ENCODE results near the gene FOXRED1.

DNA sequence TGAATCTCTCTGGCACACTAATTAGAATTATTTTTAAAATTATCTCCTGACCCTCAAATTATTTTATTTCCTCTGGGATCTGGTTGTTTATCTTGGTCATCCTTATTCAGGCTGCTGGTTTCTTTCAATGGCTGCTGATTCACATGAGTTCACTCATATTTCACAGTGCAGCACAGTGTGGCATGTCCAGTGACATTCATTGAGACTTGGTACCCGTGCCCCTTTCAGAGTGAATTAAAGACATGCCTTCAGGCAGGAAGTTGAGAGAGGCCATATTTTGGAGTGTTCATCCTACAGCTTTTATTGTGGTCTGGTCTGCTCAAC is 48.4 kb downstream of the FOXRED1 start:
- no peak for TF ChIP-seq EP300 (IDR thresholded peaks at IDR 0.05)
- no peak for TF ChIP-seq CTCF (IDR thresholded peaks at IDR 0.05)
- TF ChIP-seq POLR2A (IDR thresholded peaks at IDR 0.05) = no peak

Data from upper lobe of left lung (tissue), 4 donors.